BJ (cell line): ENCODE measurements around the gene MTA1. TPM values are rescaled to one million over a fixed set of nuclear protein-coding genes. Genes with fewer than 3 reads are reported as not detected.

Source experiments
- CTCF ChIA-PET: fragments of 350-600 bp; formaldehyde crosslinking; extraction: SDS; loops from one replicate; lab custom pipeline; 2021; ENCODE audit warnings: antibody characterized with exemption, inconsistent platforms; lab: Yijun Ruan, JAX
- POLR2A ChIA-PET: fragments of 300-600 bp; sonication (Branson Sonifier 250); formaldehyde crosslinking; extraction: SDS; loops from one replicate; lab custom pipeline; 2021; ENCODE audit warnings: antibody characterized with exemption; lab: Charles Lee
- DNase-seq: peaks from one replicate; pipeline ENCODE4 v3.0.0-alpha.2; 2011; ENCODE audit warnings: low read depth
- H3K27me3 ChIP-seq: 2 replicates; pipeline ENCODE4 v1.6.0; 2011; ENCODE audit warnings: low read length; ENCODE audit not compliant: control insufficient read depth, insufficient read depth
- H3K36me3 ChIP-seq: 2 replicates; pipeline ENCODE4 v1.5.1; 2011; ENCODE audit warnings: low read length; ENCODE audit not compliant: control insufficient read depth, insufficient read depth
- H3K4me3 ChIP-seq: 2 replicates; pipeline ENCODE4 v1.5.1; 2011; ENCODE audit warnings: low read depth, mild to moderate bottlenecking, control low read depth, low read length
- CTCF ChIP-seq: IDR thresholded peaks from 2 replicates; pipeline ENCODE4 v1.5.1; 2011; ENCODE audit warnings: low read depth, mild to moderate bottlenecking, control low read depth, inconsistent platforms, low read length, moderate library complexity; ENCODE audit not compliant: insufficient read depth
- polyA plus RNA-seq: library from polyadenylated mRNA; depleted of rRNA; stranded (reverse); fragments of >200 nt; gene quantifications from 2 replicates; pipeline ENCODE4 v1.2.3, GENCODE V29; 2011

Gene MTA1
- polyA plus RNA-seq, 1 experiment: 48.8 TPM

DNA sequence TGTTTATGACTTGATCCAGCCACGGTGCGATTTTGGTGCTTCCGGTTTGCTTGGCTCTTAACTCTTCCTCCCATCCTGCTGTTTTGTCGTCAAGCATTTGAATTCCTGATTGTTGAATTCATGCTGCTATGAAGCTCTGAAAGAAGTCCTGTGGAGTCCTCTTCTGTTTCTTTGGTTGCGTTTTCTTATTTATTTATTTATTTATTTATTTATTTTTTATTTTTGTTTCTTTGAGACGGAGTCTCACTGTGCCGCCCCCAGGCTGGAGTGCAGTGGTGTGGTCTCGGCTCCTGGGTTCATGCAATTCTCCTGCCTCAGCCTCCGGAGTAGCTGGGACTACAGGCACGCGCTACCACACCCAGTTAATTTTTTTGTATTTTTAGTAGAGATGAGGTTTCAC is 3.0 kb upstream of the MTA1 start:
- ChIA-PET POLR2A (no interaction called here), CTCF (interaction anchor here (1.6 kb wide), 1 partner anchor 14 kb away, joined by 3 read pairs; no protein-coding TSS in a partner anchor)
- no peak for DNase-seq
- Histone ChIP-seq H3K36me3 (no peaks in the 10 kb centered on the region), H3K4me3 (no peak overlapping the region), H3K27me3 (no peaks in the 10 kb centered on the region)
- no peak for TF ChIP-seq CTCF

GRCh38 chr14:105417690-105418121 is 1.9 kb upstream of the MTA1 start:
- no peak for TF ChIP-seq CTCF
- no peak overlapping the region for H3K4me3 ChIP-seq
- ChIA-PET POLR2A (no interaction called here), CTCF (interaction anchor here (1.1 to 1.2 kb wide), 2 partner anchors 72 to 111 kb away, joined by 3 read pairs; no protein-coding TSS in a partner anchor)
- no peaks in the 10 kb centered on the region for H3K27me3 ChIP-seq
- H3K36me3 ChIP-seq: no peaks in the 10 kb centered on the region; the same call in 1 of the 2 replicates
- DNase-seq: no peak

GRCh38 chr14:105418269-105419194 is 1.1 kb upstream of the MTA1 start:
- no peak for DNase-seq
- POLR2A ChIA-PET: no interaction called here
- CTCF ChIA-PET: interaction anchor here (1.1 to 1.2 kb wide), 2 partner anchors 71 to 110 kb away, joined by 3 read pairs; no protein-coding TSS in a partner anchor
- Histone ChIP-seq H3K36me3 (no peaks in the 10 kb centered on the region; the same call in 1 of the 2 replicates), H3K27me3 (no peaks in the 10 kb centered on the region), H3K4me3 (peak overlapping the region; percentile 61)
- no peak for TF ChIP-seq CTCF

- Histone ChIP-seq H3K4me3 (peak overlapping the region; percentile 79), H3K36me3 (peaks cover 4% of the 10 kb centered on the region), H3K27me3 (no peaks in the 10 kb centered on the region)
- ChIA-PET POLR2A (no interaction called here), CTCF (no interaction called here)
- no peak for DNase-seq
- no peak for TF ChIP-seq CTCF
Measured at GRCh38 chr14:105420101-105420973, 710 bp downstream of the MTA1 start.
